Left ventricle myocardium superior (tissue), 1 donor: ENCODE results near the gene SLC47A1. TPM values are rescaled to one million over a fixed set of nuclear protein-coding genes. Genes with fewer than 3 reads are reported as not detected.
"Not testable (repeated sequence)": the region's sequence is repeated elsewhere in the genome, so short reads cannot be mapped to it uniquely, and the experiment has no call there.

Experiments
- ATAC-seq: fragments of 200-7000 bp; cut with Tn5 transposase; one replicate; pipeline ENCODE4 v1.9.1; 2020; ENCODE audit warnings: mild to moderate bottlenecking, moderate library complexity
- DNase-seq: peaks from one replicate; pipeline ENCODE4 v3.0.0-alpha.2; 2020
- intact Hi-C: fragments of 100-400 bp; cut with micrococcal nuclease; formaldehyde crosslinking; loops from one replicate; pipeline ENCODE4 v1.11.0; 2022
- total RNA-seq: library from RNA; stranded (reverse); fragmentation: NEBNext Ultra II Directional; extraction: Animal tissue kit (Norgen Biotek cat#: 25700); gene quantifications from one replicate; pipeline ENCODE4 v1.2.1, GENCODE V29; 2021
- donor health status: DM: no; HTN: yes; CAD: no; lungs with severe emphysema.

Gene SLC47A1
- total RNA-seq, 1 donor from 2014 or later = 4.6 TPM

GRCh38 chr17:19579867-19580565 is 46.4 kb downstream of the SLC47A1 start:
- ATAC-seq (peak; percentile 86), DNase-seq (peak; percentile 60)
- intact Hi-C loops = no loop called here

GRCh38 chr17:19580566-19580920 is 46.9 kb downstream of the SLC47A1 start:
- ATAC-seq, intact Hi-C loops: not testable (repeated sequence)

GRCh38 chr17:19582152-19582551 is 48.5 kb downstream of the SLC47A1 start:
- ATAC-seq, intact Hi-C loops: not testable (repeated sequence)

More at GRCh38 chr17:19580566-19580920, 46.9 kb downstream of the SLC47A1 start:
- not testable (repeated sequence) for DNase-seq

DNA sequence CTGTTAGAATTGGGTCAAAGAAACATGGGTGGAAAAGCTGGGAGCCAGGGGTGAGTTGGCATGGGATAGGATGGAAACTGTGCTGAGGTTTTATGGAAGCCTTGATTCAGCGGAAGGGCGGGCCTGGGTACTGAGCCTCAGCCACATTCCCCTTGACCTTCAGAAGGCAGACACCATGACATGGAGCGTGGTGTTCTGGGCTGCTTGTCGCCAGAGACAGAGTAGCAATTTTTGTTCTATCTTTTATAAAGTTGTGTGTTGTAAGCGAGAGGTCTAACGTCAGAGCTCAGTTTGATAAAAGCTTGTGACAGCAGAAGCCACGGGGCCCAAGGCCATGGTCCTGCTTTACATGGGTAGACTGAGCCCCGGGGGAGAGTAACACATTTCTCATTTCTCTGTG is 50.2 kb downstream of the SLC47A1 start:
- intact Hi-C loops = no loop called here
- DNase-seq = no peak
- no peak for ATAC-seq

More at GRCh38 chr17:19582152-19582551, 48.5 kb downstream of the SLC47A1 start:
- DNase-seq = not testable (repeated sequence)

DNA sequence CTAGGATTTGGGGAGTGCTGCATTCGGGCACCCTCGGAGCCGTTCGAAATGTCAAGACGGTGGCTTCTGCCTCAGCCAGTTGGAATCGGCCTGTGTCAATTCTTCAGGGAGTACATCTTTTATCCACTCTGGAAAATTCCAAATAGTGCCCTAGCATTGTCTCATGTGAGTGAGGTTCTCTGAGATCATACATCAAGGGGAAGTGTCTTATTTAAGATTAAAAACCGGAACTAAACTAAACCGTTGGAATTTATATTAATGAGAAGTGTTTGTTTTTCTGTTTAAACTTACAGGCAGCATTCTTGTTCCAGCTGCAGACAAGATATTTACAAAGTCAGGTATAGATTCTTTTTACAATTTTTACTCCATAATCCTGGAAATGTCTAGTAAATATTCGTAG is 56.8 kb downstream of the SLC47A1 start:
- no peak for ATAC-seq
- intact Hi-C loops = no loop called here
- no peak for DNase-seq

- intact Hi-C loops = no loop called here
- no peak for DNase-seq
Observed at GRCh38 chr17:19590912-19591551, 57.4 kb downstream of the SLC47A1 start.

DNA sequence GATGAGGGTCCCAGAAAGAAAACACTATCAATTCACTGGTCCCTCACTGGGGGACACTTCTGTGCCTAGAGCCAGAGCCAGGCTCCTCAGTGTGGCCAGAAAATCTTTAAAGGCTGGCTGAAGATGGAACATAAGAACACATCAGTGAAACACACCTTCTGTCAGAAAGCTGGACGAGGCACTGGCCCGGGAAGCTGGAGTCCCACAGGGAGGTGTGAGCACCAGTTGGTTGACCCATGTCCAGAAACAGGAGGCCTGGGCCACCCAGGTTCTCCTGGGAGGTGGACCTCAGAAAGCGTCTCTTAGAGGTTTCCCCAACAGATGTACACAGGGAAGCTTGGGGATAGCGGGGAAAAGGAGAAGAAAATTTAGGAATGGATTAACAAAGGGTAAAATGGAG is 58.7 kb downstream of the SLC47A1 start:
- intact Hi-C loops = no loop called here
- DNase-seq (no peak), ATAC-seq (no peak)

More at GRCh38 chr17:19590912-19591551, 57.4 kb downstream of the SLC47A1 start:
- ATAC-seq = no peak

- intact Hi-C loops = no loop called here
- no peak for DNase-seq
- no peak for ATAC-seq
Observed at GRCh38 chr17:19596869-19597268, 63.2 kb downstream of the SLC47A1 start.

- ATAC-seq = no peak
- no peak for DNase-seq
- intact Hi-C loops = no loop called here
Observed at GRCh38 chr17:19610311-19610710, 76.7 kb downstream of the SLC47A1 start.

DNA sequence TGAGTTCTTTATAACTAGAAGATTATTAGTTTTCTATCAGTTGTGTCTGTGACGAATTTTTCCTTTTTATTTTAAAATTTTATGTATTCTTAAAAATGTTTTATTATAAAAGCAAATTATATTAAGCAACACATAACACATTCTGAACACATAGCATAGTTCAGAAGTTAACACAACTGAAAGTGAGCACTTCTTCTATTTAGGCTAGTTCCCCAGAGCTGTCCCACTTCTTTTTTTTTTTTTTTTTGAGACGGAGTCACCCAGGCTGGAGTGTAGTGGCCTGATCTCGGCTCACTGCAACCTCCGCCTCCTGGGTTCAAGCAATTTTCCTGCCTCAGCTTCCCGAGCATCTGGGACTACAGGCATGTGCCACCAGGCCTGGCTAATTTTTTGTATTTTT is 77.2 kb downstream of the SLC47A1 start:
- no peak for ATAC-seq

GRCh38 chr17:19613979-19614378 is 80.3 kb downstream of the SLC47A1 start:
- no peak for DNase-seq
- ATAC-seq = no peak
- intact Hi-C loops = no loop called here

More for the DNA sequence above, 77.2 kb downstream of the SLC47A1 start:
- no peak for DNase-seq
- intact Hi-C loops = no loop called here

- intact Hi-C loops = no loop called here
- no peak for ATAC-seq
- DNase-seq = no peak
Observed at GRCh38 chr17:19614900-19615299, 81.2 kb downstream of the SLC47A1 start.

GRCh38 chr17:19618015-19618414 is 84.4 kb downstream of the SLC47A1 start:
- DNase-seq = no peak
- intact Hi-C loops = no loop called here
- no peak for ATAC-seq

DNA sequence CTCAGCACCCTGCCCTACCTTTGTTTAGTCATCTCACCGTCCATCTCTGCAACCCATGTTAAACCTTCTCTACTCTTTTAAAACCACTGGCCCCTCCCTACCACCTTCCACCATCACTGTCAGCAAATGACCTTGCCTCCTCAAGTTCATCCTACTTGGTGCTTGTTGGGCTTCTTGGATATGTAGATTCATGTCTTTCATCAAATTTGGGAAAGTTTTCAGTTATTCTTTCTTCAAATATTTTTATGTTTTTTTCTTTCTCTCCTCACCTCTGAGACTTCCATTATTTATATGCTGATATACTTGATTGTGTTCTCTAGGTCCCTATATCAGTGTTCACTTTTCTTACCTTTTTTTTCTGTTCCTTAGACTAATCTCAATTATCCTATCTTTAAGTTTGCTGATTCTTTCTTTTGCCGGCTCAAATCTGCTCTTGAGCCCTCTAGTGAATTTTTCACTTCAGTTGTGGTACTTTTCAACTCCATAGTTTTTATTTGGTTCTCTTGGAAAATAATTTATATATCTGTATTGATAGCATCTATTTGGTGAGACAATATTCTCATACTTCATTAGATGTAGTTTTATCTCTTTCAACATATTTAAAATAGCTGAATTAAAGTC is 86.2 kb downstream of the SLC47A1 start:
- ATAC-seq (no peak), DNase-seq (no peak)
- intact Hi-C loops = no loop called here

GRCh38 chr17:19621697-19622096 is 88.0 kb downstream of the SLC47A1 start:
- no peak for DNase-seq
- intact Hi-C loops = no loop called here
- ATAC-seq = no peak

DNA sequence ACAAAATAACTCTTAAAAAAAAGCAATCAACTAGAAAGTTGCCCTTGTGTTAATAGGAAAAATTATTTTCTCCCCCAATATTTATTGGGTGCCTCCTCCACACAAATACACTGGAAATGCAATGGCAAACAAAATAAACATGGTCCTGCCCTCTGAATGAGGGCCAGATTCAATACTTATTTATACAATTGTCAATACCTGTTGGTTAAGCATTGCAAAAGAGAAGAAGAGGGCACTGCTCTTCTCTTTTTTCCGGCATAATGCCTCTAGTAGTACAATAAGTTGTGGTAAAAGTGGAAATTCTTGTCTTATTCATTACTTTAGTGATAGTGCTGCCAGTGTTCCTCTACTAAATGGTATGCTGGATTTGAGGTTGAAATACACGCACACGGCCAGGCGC is 92.4 kb downstream of the SLC47A1 start:
- ATAC-seq = no peak
- no peak for DNase-seq
- intact Hi-C loops = no loop called here

Other genes starting within 250 kb of the SLC47A1 start
- 5.9 TPM for gene B9D1, start 171.1 kb upstream of the SLC47A1 start, total RNA-seq
- gene MAPK7, start 155.4 kb upstream of the SLC47A1 start, total RNA-seq = 10.7 TPM
- gene MFAP4, start 146.7 kb upstream of the SLC47A1 start, total RNA-seq = 34.8 TPM
- 3.5 TPM for gene RNF112, start 122.6 kb upstream of the SLC47A1 start, total RNA-seq
- gene ALDH3A2, start 114.9 kb downstream of the SLC47A1 start, total RNA-seq = 60.4 TPM
- gene SLC47A2, start 182.7 kb downstream of the SLC47A1 start, total RNA-seq = not detected
- not detected for gene ALDH3A1, start 214.4 kb downstream of the SLC47A1 start, total RNA-seq